NT2/D1 (cell line): Measurements from ENCODE around the gene CYP26C1.

Experiments used
- SUZ12 ChIP-seq: IDR thresholded peaks from 2 replicates; pipeline ENCODE4 v1.6.1; 2011; ENCODE audit not compliant: insufficient read length, insufficient read depth; ENCODE audit errors: extremely low read depth
- YY1 ChIP-seq: IDR thresholded peaks from 2 replicates; pipeline ENCODE4 v1.6.1; 2011; ENCODE audit not compliant: insufficient read length, insufficient read depth

DNA sequence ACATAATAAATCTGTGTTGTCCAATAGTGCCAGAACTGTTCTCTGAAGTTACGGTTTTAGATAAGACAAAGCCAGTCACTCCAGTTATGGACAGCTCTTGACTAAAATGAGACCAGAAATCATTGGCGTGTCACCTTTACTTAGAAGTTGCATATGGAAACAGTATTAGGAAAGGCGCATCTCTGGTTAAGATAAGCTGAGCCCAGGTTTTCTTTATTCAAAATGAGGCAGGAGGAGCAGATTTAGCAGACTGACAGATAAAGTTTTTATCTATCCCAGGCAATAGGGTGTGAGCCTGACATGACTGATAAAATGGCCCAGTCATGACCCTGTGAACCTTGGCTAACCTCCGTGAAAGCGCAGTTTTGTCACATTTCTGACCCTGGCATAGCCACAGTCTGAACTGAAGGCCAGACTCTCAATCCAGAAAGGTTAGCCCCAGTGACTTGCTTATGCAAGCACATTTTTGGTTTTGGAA lies 17.3 kb downstream of the CYP26C1 start:
- TF ChIP-seq YY1 (no peak), SUZ12 (no peak)
